Mucosa of rectum (tissue), 2 donors: ENCODE data around the gene KCNJ8.
"Not testable (repeated sequence)": the region's sequence is repeated elsewhere in the genome, so short reads cannot be mapped to it uniquely, and the experiment has no call there.

Experiments used
- H3K27ac ChIP-seq, 2 donors: one replicate each; pipeline ENCODE4 v1.7.0; 2013; ENCODE audit warnings: inconsistent platforms in 2 of 2, low read depth in 2 of 2, low read length in 2 of 2
- H3K27me3 ChIP-seq, 2 donors: one replicate each; pipeline ENCODE4 v1.7.0; 2013; ENCODE audit warnings: low read length in 2 of 2; ENCODE audit not compliant: control insufficient read depth in 2 of 2, insufficient read depth in 2 of 2
- H3K36me3 ChIP-seq, 2 donors: one replicate each; pipeline ENCODE4 v1.7.0; 2013; ENCODE audit warnings: low read length in 2 of 2; ENCODE audit not compliant: control insufficient read depth in 2 of 2, insufficient read depth in 2 of 2
- H3K4me1 ChIP-seq, 2 donors: one replicate each; pipeline ENCODE4 v1.7.0; 2013; ENCODE audit warnings: low read length in 2 of 2, mild to moderate bottlenecking in 1 of 2; ENCODE audit not compliant: control insufficient read depth in 2 of 2, insufficient read depth in 2 of 2
- H3K4me3 ChIP-seq, 2 donors: one replicate each; pipeline ENCODE4 v1.7.0; 2013; ENCODE audit warnings: low read length in 2 of 2
- H3K9ac ChIP-seq, 2 donors: one replicate each; pipeline ENCODE4 v1.7.0; 2013; ENCODE audit warnings: low read length in 2 of 2, low read depth in 1 of 2, mild to moderate bottlenecking in 1 of 2
- H3K9me3 ChIP-seq, 2 donors: one replicate each; pipeline ENCODE4 v1.7.0; 2013; ENCODE audit warnings: low read length in 2 of 2; ENCODE audit not compliant: control insufficient read depth in 2 of 2
- donor health status: healthy.
- donor health status: Normal muscosa, but diverticular disease.

KCNJ8 gene

DNA sequence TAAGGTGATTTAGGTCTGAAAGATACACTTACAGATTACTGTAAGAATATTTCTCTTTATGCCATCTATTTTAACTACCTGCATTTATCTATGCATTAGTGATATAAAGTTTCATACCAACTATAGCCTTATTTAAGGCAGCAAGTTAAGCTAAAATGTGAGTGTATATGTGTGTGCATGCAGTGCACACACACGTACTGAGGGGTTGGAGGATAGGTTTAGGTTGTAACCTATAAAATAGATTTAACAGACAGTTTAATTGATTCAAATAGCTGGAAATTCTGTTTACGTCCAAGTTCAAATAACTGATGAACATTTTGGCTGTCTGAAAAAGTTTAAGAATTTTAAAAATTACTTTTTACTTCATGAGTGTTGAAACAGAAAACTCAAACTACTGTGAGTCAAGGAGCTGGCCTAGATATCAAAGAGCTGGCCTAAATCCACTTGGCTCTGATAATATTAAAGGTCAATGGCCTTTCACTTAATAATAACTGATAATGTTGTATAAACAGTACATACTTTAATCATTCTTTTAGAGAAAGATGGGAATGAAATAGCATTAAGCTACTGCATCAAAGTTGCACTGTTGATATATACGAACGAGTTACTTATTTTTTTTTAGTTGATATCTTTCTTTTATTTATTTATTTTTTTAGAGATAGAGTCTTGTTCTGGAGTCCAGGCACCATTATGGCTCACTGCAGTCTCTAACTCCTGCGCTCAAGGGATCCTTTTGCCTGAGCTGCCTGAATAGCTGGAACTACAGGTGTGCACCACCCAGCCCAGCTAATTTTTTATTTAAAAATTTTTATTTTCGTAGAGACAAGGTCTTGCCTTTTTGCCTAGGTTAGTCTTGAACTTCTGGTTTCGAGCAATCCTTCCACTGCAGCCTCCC, 13.8 kb upstream of the KCNJ8 start:
- Histone ChIP-seq H3K4me3 (no peak overlapping the region), H3K9ac (no peak overlapping the region), H3K36me3 (no peaks in the 10 kb centered on the region), H3K27me3 (no peaks in the 10 kb centered on the region), H3K4me1 (no peaks in the 10 kb centered on the region), H3K27ac (no peak overlapping the region), H3K9me3 (no peaks in the 10 kb centered on the region)

GRCh38 chr12:21786041-21786531, 11.6 kb upstream of the KCNJ8 start:
- no peak overlapping the region for H3K9ac ChIP-seq
- no peaks in the 10 kb centered on the region for H3K9me3 ChIP-seq
- no peak overlapping the region for H3K4me3 ChIP-seq
- H3K27ac ChIP-seq: no peak overlapping the region
- no peaks in the 10 kb centered on the region for H3K4me1 ChIP-seq
- no peaks in the 10 kb centered on the region for H3K27me3 ChIP-seq
- H3K36me3 ChIP-seq: no peaks in the 10 kb centered on the region

- not testable (repeated sequence) for H3K4me3 ChIP-seq, H3K9me3 ChIP-seq, H3K36me3 ChIP-seq
These were observed 8.2 kb upstream of the KCNJ8 start for GRCh38 chr12:21782723-21783122.

DNA sequence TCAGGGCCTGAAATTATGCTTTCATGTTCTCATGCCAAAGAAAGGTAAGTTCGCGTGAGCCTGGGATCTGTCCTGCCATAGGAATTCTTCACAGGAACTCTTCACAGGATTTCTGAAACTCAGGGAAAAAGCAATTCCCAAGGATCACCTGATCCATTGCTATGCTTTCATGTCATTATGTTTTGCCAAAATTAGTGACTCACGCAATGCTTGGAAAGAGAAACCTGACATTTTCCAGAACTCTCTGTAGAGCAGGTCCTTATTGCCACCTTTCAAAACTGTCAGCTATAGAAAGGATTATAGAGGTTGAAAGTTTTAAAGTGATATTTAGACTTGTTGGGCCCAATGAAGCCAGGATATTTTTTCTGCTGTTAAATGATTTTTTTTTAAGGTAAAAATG, 6.3 kb upstream of the KCNJ8 start:
- Histone ChIP-seq H3K4me3 (no peak overlapping the region), H3K4me1 (no peaks in the 10 kb centered on the region), H3K27me3 (no peaks in the 10 kb centered on the region), H3K36me3 (no peaks in the 10 kb centered on the region), H3K9me3 (no peaks in the 10 kb centered on the region), H3K27ac (no peak overlapping the region), H3K9ac (no peak overlapping the region)

More at GRCh38 chr12:21782723-21783122, 8.2 kb upstream of the KCNJ8 start:
- not testable (repeated sequence) for H3K4me1 ChIP-seq, H3K27ac ChIP-seq, H3K27me3 ChIP-seq, H3K9ac ChIP-seq

- Histone ChIP-seq H3K36me3 (no peaks in the 10 kb centered on the region), H3K27ac (no peak overlapping the region), H3K9me3 (no peaks in the 10 kb centered on the region), H3K4me3 (no peak overlapping the region), H3K9ac (no peak overlapping the region), H3K27me3 (no peaks in the 10 kb centered on the region), H3K4me1 (no peaks in the 10 kb centered on the region)
These were observed 1.7 kb upstream of the KCNJ8 start for GRCh38 chr12:21776175-21776574.

GRCh38 chr12:21775133-21775820, 771 bp upstream of the KCNJ8 start:
- Histone ChIP-seq H3K27ac (peak overlapping the region in 1 of 2 donors; percentile 33), H3K4me1 (no peaks in the 10 kb centered on the region), H3K36me3 (no peaks in the 10 kb centered on the region), H3K27me3 (no peaks in the 10 kb centered on the region), H3K9me3 (no peaks in the 10 kb centered on the region), H3K4me3 (peak overlapping the region; percentile 46 to 53), H3K9ac (no peak overlapping the region)

DNA sequence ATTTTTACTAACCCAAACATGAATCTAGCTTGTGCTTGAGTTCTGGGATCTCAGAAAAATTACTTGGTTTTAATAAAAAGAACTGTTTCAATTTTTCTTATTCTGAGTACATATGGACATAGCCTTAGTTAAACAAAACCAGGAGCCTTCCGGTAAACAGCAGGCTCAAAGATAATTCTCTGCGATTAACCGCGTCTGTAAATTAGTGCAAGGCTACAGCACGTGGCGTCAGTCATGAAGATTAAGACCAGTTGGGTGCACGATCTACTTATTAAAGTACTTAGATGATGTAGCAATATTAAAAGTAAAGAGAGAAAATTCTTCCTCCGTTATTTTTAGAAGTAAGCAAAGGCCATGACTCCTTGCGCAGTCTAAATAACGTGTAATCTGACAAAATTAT, 700 bp downstream of the KCNJ8 start:
- Histone ChIP-seq H3K9me3 (no peaks in the 10 kb centered on the region), H3K9ac (no peak overlapping the region), H3K36me3 (no peaks in the 10 kb centered on the region), H3K4me3 (peak overlapping the region in 1 of 2 donors; percentile 32), H3K4me1 (no peaks in the 10 kb centered on the region), H3K27ac (no peak overlapping the region), H3K27me3 (no peaks in the 10 kb centered on the region)

GRCh38 chr12:21773263-21773741, 1.2 kb downstream of the KCNJ8 start:
- Histone ChIP-seq H3K36me3 (no peaks in the 10 kb centered on the region), H3K27me3 (no peaks in the 10 kb centered on the region), H3K4me1 (no peaks in the 10 kb centered on the region), H3K9ac (no peak overlapping the region), H3K4me3 (peak overlapping the region in 1 of 2 donors; percentile 32), H3K27ac (peak overlapping the region in 1 of 2 donors; percentile 14), H3K9me3 (no peaks in the 10 kb centered on the region)

- no peak overlapping the region for H3K27ac ChIP-seq
- H3K4me1 ChIP-seq: no peaks in the 10 kb centered on the region
- H3K4me3 ChIP-seq: no peak overlapping the region
- H3K27me3 ChIP-seq: no peaks in the 10 kb centered on the region
- no peaks in the 10 kb centered on the region for H3K9me3 ChIP-seq
- H3K9ac ChIP-seq: no peak overlapping the region
- no peaks in the 10 kb centered on the region for H3K36me3 ChIP-seq
These were observed 3.2 kb downstream of the KCNJ8 start for GRCh38 chr12:21771311-21771710.

GRCh38 chr12:21769307-21769706, 5.2 kb downstream of the KCNJ8 start:
- Histone ChIP-seq H3K4me1 (no peaks in the 10 kb centered on the region), H3K4me3 (no peak overlapping the region), H3K27me3 (no peaks in the 10 kb centered on the region), H3K27ac (no peak overlapping the region), H3K9me3 (no peaks in the 10 kb centered on the region), H3K36me3 (no peaks in the 10 kb centered on the region), H3K9ac (no peak overlapping the region)
